ENCODE results near the gene LRRC4.

GRCh38 chr7:127997226-127997922 lies 33.9 kb downstream of the LRRC4 start:
- TF ChIP-seq ELF4 (IDR thresholded peaks at IDR 0.05), result no peak
- TF ChIP-seq BHLHE40 (IDR thresholded peaks at IDR 0.05; ENCODE audit: borderline replicate concordance), result no peak
- TF ChIP-seq FOXK2 (IDR thresholded peaks at IDR 0.05), result no peak
